Skin of body (tissue), 3 donors: ENCODE results near the gene KLF17. TPM values are rescaled to one million over a fixed set of nuclear protein-coding genes. Genes with fewer than 3 reads are reported as not detected.

Source experiments
- DNase-seq: peaks from one replicate; lab custom pipeline; 2025; lab: John Stamatoyannopoulos, UW
- small RNA-seq: library from RNA; depleted of rRNA; stranded (forward); fragments of <200 nt; gene quantifications from one replicate; pipeline ENCODE3, GENCODE V24; 2014; ENCODE audit warnings: low replicate concordance
- total RNA-seq: library from RNA; depleted of rRNA; stranded (reverse); fragments of >200 nt; gene quantifications from one replicate; pipeline ENCODE4 v1.2.3, GENCODE V29; 2014

Gene KLF17
- total RNA-seq, 1 donor from 2014 or later: not detected

- no peak for DNase-seq
These were observed 32.7 kb downstream of the KLF17 start for GRCh38 chr1:44151332-44151731.

- DNase-seq: no peak
These were observed 33.2 kb downstream of the KLF17 start for GRCh38 chr1:44151808-44152207.

DNA sequence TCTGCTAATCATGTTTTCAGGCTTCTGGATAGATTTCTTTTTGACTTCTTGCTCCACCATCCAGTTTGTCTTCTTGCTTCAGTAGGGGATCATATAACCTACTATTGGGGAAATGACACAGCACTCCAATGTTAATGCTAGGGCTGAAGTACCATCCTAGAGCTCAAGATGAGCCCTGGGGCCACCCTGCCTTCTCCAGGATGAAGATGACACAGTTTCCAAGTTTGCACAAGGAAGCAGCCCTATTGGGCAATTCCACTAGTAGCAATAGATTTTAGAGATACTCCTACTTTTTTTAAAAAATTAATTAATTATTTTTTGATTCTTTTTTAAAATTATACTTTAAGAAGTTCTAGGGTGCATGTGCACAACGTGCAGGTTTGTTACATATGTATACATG lies 34.1 kb downstream of the KLF17 start:
- no peak for DNase-seq

DNA sequence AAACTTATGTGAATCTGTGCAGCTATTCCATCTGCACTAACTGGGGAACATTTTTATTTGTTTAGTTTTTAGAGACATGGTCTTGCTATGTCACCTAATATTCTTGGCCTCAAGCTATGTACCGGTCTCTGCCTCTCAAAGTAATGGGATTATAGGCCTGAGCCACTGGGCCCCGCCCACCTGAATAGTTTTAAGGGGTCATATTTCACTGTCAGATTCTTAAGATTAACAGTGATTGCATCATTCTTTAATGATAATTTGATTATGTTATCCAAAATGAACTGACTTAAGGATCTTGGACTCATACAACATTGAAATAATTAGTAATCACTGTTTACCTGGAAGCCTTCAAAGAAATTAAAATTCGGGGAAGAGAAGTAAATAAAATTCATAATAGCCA lies 35.4 kb downstream of the KLF17 start:
- DNase-seq: no peak

DNA sequence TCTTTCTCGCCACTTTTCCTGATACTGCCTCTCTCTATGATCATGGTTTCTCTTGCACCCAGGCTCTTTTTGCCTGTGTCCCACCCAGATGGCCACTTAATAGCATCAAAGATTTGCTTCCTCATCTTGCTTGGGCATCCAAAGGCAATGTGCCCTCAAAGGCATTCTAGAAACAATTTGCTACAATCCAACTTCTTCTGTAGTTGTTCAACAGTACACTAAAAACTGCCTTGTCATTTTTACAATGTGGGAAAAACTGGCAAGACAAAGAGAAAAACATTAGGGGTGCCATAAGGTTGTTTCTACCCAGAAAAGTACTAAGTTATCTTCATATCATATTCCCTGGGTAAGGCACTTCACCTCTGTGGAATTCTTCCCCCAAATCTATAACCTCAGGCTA lies 39.3 kb downstream of the KLF17 start:
- DNase-seq: no peak

DNA sequence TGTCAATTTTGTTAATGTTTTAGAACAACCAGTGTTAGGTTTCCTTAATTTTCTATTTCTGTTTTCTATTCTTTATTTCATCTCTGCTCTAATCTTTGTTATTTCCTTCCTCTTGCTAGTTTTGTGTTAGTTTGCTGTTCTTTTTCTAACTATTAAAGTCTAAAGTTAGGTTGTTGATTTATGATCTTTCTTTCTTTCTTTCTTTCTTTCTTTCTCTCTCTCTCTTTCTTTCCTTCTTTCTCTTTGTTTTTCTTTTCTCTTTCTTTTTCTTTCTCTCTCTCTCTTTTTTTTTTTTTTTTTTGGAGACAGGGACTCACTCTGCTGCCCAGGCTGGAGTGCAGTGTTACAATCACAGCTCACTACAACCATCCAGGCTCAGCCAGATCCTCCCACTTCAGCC lies 40.2 kb downstream of the KLF17 start:
- DNase-seq: no peak

DNA sequence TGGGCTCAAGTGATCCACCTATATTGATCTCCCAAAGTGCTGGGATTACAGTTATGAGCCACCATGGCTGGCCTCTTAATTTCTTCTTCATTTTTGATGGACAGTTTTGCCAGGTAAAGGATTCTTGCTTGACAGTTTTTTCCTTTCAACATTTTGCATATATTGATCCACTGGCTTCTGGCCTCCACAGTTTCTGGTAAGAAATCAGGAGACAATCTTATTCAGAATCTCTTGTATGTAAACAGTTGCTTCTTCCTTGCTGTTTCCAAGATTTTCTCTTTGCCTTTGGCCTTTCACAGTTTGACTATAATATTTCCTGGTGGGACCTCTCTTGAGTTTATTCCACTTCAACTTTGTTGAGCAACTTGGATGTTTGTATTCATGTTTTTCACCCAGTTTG lies 42.9 kb downstream of the KLF17 start:
- DNase-seq: no peak

DNA sequence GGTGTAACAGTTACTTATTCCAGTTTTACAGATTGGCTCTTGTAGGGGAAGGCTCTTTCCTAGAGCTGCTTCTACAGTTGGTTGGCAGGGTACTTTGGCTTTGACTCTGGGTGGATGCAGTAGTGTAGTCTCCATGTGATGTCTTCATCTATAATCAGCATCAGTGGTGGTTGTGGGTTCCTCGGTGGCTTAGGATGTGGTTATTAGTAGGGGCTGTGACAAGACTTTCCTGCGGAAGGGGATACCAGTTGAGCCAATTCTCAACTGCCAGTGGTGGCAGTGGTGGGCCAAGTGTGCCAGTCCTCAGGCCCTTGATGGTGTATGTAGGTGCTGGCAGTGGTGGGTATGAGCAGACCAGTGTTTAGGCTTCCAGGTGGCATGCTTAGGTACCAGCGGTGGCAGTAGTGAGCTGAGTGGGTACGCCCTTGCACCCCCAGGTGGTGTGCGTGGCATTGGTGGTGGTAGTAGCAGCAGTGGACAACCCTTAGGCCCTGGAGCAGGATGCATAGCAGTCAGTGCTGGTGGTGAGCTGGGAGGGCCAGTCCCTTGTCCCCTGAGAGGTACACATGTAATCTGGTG lies 50.0 kb downstream of the KLF17 start:
- no peak for DNase-seq

- no peak for DNase-seq
These were observed 51.7 kb downstream of the KLF17 start for GRCh38 chr1:44170281-44170823.

DNA sequence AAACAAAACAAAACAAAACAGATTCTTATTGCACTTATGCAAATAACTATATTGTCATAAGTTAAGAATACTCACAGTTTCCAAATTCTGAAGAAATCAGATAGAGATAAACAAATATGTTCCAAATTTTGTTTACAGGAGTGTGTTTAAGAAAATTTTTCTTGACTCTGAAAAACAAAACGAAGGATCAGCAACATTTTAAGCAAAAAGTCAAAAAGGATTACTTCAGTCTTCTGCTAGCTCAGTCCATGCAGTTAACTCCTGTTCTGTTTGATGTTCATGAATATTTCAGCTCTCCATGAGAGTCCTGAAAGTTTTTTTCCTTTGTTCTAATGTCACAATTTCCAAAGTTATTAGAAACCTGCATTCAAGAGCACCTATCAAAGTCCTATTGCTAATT lies 56.0 kb downstream of the KLF17 start:
- DNase-seq: no peak

Small RNA genes lying within 50 kb of the gene (small RNA-seq; reads per million reads assigned to genes)
- not detected for gene AL035417.1
- not detected for gene OOSP1P1
- not detected for gene RF00019
- not detected for gene RN7SL479P

Other genes with a start within 250 kb of the KLF17 start
- gene ARTN, start 185.0 kb upstream of the KLF17 start, total RNA-seq: 0.49 TPM
- gene IPO13, start 171.9 kb upstream of the KLF17 start, total RNA-seq: 7.8 TPM
- 14.2 TPM for gene DPH2, start 148.8 kb upstream of the KLF17 start, total RNA-seq
- 58.6 TPM for gene ATP6V0B, start 143.9 kb upstream of the KLF17 start, total RNA-seq
- 20.8 TPM for gene B4GALT2, start 139.6 kb upstream of the KLF17 start, total RNA-seq
- gene CCDC24, start 127.2 kb upstream of the KLF17 start, total RNA-seq: 2.0 TPM
- gene SLC6A9, start 87.4 kb upstream of the KLF17 start, total RNA-seq: 3.6 TPM
- gene KLF18, start 22.8 kb downstream of the KLF17 start, total RNA-seq: not detected
- 27.1 TPM for gene DMAP1, start 94.7 kb downstream of the KLF17 start, total RNA-seq
- 31.0 TPM for gene ERI3, start 236.4 kb downstream of the KLF17 start, total RNA-seq